Gastrocnemius medialis (tissue), 4 donors: Measurements from ENCODE around the gene TEX264.

Source experiments
- POLR2A ChIP-seq, 2 donors: fragments of 450-650 bp; IDR thresholded peaks; one replicate each; pipeline ENCODE4 v1.6.1; 2017; ENCODE audit warnings: antibody characterized with exemption in 2 of 2, mild to moderate bottlenecking in 2 of 2, moderate library complexity in 2 of 2
- TF ChIP-seq, protein P1 (sequence below), 5 experiments: fragments of 450-650 bp in 3 of 5; fragments of 200-600 bp in 2 of 5; sonication (generic) in 2 of 5; IDR thresholded peaks in 4 of 5; conservative IDR thresholded peaks in 1 of 5; 1 replicate in 4 of 5; 2 replicates in 1 of 5; pipeline ENCODE4 v1.5.1; 2016 to 2019; ENCODE audit warnings: antibody characterized with exemption in 5 of 5, mild to moderate bottlenecking in 3 of 5, moderate library complexity in 3 of 5

DNA sequence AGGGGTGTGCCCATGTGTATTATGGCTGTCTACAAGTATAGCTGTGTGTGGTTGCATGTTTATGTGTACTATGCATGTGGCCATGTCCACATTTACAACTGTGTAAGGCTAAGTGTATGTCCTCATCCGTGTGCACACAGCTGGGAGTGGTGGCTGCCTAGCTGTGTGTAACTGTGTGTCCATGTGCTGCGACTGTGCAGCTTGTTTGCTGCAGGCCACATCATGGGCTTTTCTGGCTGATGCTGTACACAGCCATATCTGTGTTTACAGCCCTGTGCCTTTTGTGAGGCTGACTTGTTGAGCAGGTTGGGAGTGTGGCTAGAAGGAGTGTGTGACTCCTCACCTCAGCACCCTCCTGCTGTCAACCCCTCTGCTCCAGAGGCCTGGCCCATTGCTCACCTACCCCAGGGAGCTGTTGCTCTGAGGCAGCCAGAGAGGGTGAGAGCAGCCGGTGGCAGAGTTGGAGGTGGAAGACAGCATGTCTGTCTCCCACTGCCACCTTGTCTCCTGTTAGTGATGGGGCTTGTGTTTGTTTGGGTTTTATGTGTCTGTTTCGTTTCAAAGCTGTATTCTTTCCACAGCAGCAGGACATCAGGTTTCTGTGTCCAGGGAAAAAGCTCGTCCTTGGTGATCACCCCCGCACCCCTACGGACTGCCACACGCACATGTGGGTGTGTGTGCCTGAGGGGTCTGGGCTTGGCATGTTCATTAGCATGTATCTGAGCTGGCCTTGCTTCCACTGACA, 34.4 kb downstream of the TEX264 start:
- TF ChIP-seq, protein P1, sequence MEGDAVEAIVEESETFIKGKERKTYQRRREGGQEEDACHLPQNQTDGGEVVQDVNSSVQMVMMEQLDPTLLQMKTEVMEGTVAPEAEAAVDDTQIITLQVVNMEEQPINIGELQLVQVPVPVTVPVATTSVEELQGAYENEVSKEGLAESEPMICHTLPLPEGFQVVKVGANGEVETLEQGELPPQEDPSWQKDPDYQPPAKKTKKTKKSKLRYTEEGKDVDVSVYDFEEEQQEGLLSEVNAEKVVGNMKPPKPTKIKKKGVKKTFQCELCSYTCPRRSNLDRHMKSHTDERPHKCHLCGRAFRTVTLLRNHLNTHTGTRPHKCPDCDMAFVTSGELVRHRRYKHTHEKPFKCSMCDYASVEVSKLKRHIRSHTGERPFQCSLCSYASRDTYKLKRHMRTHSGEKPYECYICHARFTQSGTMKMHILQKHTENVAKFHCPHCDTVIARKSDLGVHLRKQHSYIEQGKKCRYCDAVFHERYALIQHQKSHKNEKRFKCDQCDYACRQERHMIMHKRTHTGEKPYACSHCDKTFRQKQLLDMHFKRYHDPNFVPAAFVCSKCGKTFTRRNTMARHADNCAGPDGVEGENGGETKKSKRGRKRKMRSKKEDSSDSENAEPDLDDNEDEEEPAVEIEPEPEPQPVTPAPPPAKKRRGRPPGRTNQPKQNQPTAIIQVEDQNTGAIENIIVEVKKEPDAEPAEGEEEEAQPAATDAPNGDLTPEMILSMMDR (IDR thresholded peaks at IDR 0.05 in 4 of 5, conservative IDR thresholded peaks at IDR 0.05 in 1 of 5): no peak
- no peak for TF ChIP-seq POLR2A (IDR thresholded peaks at IDR 0.05)
